GM19395 (cell line): ENCODE data around the gene CABLES1.
"Not testable (repeated sequence)": the region's sequence is repeated elsewhere in the genome, so short reads cannot be mapped to it uniquely, and the experiment has no call there.

ENCODE experiments used
- ATAC-seq: cut with Tn5 transposase; IDR thresholded peaks from one replicate; pipeline ENCODE4 v1.9.1; 2021; ENCODE audit warnings: mild to moderate bottlenecking, moderate library complexity; ENCODE audit not compliant: unreplicated experiment

CABLES1 gene

DNA sequence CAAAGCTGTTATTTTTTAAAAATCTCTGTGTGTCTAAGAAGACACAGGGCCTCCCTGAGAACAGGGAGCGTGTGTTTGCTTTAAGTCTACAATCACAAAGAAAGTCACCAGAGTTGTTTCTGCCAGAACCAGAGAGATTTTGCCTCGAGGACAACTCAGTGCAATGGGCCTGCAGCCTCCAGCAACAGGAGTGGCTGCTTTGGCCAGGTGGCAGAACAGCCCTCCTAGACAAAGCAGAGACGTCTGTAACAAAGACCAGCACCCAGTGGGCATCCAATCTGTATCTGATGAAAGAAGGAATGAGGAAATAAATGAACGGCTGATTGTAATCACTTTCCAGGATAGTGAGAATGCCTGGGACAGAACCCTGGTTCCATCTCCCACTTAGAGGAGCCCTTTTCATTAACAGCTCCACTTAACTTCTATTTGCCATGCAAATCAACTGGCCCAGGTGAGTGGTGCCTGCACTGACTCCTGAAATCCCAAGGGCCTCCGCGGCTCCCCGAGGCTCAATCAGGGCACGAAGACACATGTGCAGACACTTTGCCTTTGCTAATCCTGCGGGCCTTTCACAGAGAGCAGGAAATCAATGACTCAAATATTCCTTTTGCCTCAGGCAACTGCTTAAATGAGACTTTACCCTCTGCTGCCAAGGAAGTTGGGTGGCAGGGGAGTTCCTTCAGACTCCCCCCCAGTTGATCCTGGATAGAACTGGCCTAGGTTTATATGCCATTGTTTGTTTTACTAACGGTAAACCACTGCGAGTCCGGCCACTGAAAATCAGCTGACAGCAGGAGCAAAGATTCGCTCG is 146.5 kb downstream of the CABLES1 start:
- ATAC-seq, result no peak

- no peak for ATAC-seq
These were observed 147.1 kb downstream of the CABLES1 start for GRCh38 chr18:23282437-23282781.

DNA sequence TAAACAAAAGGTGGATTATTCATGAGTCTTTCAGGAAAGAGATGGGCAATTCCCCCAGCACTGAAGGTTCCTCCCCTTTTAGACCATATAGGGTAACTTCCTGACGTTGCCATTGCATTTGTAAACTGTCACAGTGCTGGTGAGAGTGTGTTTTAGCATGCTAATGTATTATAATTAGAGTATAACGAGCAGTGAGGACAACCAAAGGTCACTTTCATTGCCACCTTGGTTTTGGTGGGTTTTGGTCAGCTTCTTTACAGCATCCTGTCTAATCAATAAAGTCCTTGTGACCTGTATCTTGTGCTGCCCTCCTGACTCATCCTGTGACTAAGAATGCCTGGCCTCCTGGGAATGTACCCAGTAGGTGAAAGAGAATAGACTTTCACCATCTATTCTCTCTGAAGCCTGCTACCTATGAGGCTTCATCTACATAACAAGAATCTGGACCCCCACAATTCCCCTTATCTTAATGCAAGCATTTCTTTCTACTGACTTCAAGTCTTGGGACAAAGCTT is 148.7 kb downstream of the CABLES1 start:
- ATAC-seq, result no peak

GRCh38 chr18:23284629-23285028 is 149.3 kb downstream of the CABLES1 start:
- no peak for ATAC-seq

- not testable (repeated sequence) for ATAC-seq
These were observed 150.3 kb downstream of the CABLES1 start for GRCh38 chr18:23285581-23285980.

DNA sequence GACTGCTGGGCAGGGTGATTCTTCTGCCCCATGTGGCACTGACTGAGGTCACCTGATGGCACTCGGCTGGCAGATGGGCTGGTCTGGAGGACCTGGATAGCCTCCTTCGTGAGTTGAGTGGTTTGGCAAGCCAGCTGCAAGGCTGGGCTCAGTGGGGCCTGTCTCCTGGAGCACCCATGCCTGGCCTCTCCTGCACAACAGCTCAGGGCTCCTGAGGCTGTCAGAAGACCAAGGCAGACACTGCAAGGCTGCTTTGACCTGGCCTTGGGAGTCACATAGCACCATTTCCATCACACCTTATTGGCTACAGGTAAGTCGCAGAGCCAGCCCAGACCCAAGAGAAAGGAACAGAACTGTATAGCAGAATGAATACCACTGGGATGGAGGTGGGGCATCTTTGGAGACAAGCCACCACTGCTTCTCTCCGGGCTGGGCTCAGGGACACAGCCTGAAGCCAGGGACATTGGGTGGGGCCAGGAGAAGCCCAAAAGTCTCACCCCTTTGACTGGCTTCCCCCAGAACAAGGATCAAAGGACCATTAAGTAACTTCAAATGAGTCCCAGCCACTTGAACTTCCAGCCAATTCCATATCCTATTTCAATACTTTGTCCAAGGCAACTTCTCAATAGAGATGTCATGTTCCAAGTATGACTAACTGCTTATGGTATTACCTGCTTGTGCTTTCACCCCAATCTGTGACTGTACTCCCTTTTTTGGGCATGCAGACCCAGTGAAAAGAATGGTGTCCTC is 156.3 kb downstream of the CABLES1 start:
- ATAC-seq, result no peak

GRCh38 chr18:23300231-23300805 is 165.0 kb downstream of the CABLES1 start:
- no peak for ATAC-seq

DNA sequence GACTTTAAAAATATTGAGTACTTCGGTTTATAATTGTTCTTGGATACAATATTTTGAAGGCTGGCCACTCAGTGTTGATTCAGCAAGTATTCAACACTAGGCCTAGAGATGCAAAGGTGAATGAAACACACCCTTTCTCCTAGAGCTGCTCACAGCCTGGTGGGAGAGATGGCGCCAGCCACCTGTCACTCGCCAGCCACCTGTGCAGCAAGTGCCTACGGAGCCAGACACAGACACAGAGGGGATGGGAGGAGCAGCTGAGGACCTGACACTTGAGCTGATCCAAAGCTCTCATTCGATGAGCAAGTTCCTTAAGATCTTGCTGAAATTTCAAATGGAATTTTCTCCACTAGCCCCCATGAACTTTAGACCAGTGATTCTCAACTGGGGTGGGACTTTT is 166.7 kb downstream of the CABLES1 start:
- no peak for ATAC-seq

DNA sequence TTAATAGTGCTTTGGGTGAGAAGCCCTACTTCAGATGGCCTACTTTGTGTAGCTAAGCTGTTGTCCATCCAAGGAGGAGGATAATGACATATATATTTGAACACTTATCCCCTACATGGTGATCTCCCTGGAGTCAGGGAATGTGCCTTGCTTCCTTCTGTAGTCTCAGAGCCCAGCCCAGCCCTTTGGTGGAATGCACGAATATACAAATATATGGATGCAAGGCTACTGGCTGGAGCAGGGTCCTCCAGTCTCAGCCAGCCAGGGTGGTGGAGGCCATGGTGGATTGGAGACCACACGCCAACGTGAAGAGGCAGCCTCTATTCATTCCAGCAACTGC is 167.2 kb downstream of the CABLES1 start:
- no peak for ATAC-seq

- no peak for ATAC-seq
These were observed 167.7 kb downstream of the CABLES1 start for GRCh38 chr18:23302851-23303527.

- ATAC-seq, result peak; percentile 82
These were observed 171.5 kb downstream of the CABLES1 start for GRCh38 chr18:23306822-23307221.

DNA sequence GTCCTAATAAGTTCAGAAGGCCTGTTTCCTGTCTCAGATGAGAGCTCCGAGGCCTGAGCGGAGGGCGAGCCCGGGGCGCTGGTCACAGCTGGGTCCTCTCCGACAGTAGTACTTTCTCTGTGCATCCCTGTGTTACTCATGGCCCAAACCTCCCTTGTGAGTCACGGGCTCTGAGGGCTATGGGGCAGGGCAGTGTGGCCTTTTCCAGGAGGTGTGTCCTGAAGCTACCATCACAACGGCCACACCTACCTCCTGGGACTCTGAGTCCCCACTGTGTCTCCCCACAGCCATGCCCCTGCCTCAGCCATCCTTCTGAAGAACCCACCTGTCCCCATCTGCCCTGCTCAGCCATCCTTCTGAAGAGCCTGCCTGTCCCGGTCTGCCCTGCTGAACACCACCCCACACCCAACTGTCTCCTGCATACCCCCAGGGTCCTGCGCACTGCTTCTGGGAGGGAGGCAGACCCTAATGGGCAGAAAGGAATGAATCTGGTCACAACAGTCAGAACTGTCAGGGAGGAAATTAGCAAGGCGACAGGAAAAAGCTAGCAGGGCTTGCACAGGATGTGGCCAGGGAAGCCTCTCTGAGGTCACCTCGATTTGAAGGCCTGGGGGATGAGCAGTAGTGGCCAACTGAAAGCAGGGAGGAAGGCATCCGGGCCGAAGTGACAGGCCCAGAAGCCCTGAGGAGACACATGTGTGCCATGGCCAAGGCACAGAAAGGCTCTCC is 172.4 kb downstream of the CABLES1 start:
- ATAC-seq, result peak; percentile 75
